Measurements from ENCODE around the gene SPOCK1. TPM values are rescaled to one million over a fixed set of nuclear protein-coding genes. Genes with fewer than 3 reads are reported as not detected.

Gene SPOCK1
- total and polyA plus RNA-seq, 9 of the 15 experiments (the other 6 are each of a cell fraction or from before 2014, with no cell fraction given): 0.01 to 0.35 (median 0.04) TPM; not detected in 6

- no peaks in the 10 kb centered on the region for H3K9me1 ChIP-seq (ENCODE audit: control insufficient read depth, insufficient read depth, low read length)
- H2AFZ ChIP-seq (ENCODE audit: low read depth, low read length): no peak overlapping the region
- no peaks in the 10 kb centered on the region for H3K79me2 ChIP-seq (ENCODE audit: control insufficient read depth, insufficient read depth, low read length)
- ChIA-PET CTCF (ENCODE audit: low intra/inter-chr PET ratio) (no interaction called here), POLR2A (interaction anchor here (0.7 to 1.0 kb wide), 3 partner anchors 9 to 761 kb away, joined by 3 read pairs; no protein-coding TSS in a partner anchor)
- peaks cover 0 to 2% of the 10 kb centered on the region in 2 experiments; a peak in 2 of 5 replicates for H3K27me3 ChIP-seq (ENCODE audit: control insufficient read depth in 2 of 2, insufficient read depth in 2 of 2, low read length in 2 of 2)
- intact Hi-C loops (cut with micrococcal nuclease) (no loop called here), in situ Hi-C loops (cut with MboI) (no loop called here)
- no TSS peak for BruUV-seq (replicated peaks)
- no peaks in the 10 kb centered on the region for H4K20me1 ChIP-seq (replicated peaks; ENCODE audit: control insufficient read depth, insufficient read depth, low read length)
- H3K4me1 ChIP-seq (replicated peaks in 1 of 2; ENCODE audit: control insufficient read depth in 2 of 2, insufficient read depth in 2 of 2, low read length in 2 of 2): no peaks in the 10 kb centered on the region; a peak in 1 of 5 replicates
- DNase-seq (ENCODE audit: extremely low read depth in 1 of 4, low spot score in 3 of 4) (no peak), ATAC-seq (no peak), FAIRE-seq (no peak)
- H3K9me3 ChIP-seq (replicated peaks; ENCODE audit: control insufficient read depth, insufficient read depth, low read depth, low read length): no peaks in the 10 kb centered on the region
- no peak overlapping the region for H3K9ac ChIP-seq (ENCODE audit: insufficient read depth in 1 of 2, low read depth in 2 of 2, low read length in 2 of 2)
- H3K4me2 ChIP-seq (ENCODE audit: insufficient read depth, low read length): no peak overlapping the region
- H3K36me3 ChIP-seq (ENCODE audit: control insufficient read depth, insufficient read depth, low read length): no peaks in the 10 kb centered on the region
- WGBS (ENCODE audit: insufficient coverage, low coverage, missing lambda C conversion rate): 0% methylated on average over 1 of the region's 1 CpG
- H3K27ac ChIP-seq (ENCODE audit: extremely low read depth, low read depth, low read length): no peak overlapping the region
- no peak for TF ChIP-seq SMARCC2 (IDR thresholded peaks at IDR 0.05; ENCODE audit: low read depth)
- TF ChIP-seq ZBTB34 (CRISPR knock-in tag; IDR thresholded peaks at IDR 0.05): no peak
- TF ChIP-seq, protein P1, sequence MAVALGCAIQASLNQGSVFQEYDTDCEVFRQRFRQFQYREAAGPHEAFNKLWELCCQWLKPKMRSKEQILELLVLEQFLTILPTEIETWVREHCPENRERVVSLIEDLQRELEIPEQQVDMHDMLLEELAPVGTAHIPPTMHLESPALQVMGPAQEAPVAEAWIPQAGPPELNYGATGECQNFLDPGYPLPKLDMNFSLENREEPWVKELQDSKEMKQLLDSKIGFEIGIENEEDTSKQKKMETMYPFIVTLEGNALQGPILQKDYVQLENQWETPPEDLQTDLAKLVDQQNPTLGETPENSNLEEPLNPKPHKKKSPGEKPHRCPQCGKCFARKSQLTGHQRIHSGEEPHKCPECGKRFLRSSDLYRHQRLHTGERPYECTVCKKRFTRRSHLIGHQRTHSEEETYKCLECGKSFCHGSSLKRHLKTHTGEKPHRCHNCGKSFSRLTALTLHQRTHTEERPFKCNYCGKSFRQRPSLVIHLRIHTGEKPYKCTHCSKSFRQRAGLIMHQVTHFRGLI (CRISPR knock-in tag; IDR thresholded peaks at IDR 0.05): no peak
- no peak overlapping the region for H3K4me3 ChIP-seq
Observed at GRCh38 chr5:137218896-137219295, 280.2 kb downstream of the SPOCK1 start.
